ENCODE results near the gene HSD17B8. TPM values are rescaled to one million over a fixed set of nuclear protein-coding genes. Genes with fewer than 3 reads are reported as not detected.

The HSD17B8 gene
- total and polyA plus RNA-seq, 9 donors, result 7.8 to 15.1 (median 11.0) TPM

GRCh38 chr6:33164665-33165373 is 39.6 kb upstream of the HSD17B8 start:
- WGBS (ENCODE audit: insufficient coverage), result 48% methylated on average over 9 of the region's 14 CpGs

GRCh38 chr6:33165581-33166258 is 38.7 kb upstream of the HSD17B8 start:
- peaks cover 17% of the 10 kb centered on the region for H3K4me1 ChIP-seq (ENCODE audit: control insufficient read depth, insufficient read depth, low read length)

More at GRCh38 chr6:33164665-33165373, 39.6 kb upstream of the HSD17B8 start:
- no peak for DNase-seq
- H3K4me3 ChIP-seq (ENCODE audit: low read length), result no peak overlapping the region
- H3K27me3 ChIP-seq (ENCODE audit: control insufficient read depth, insufficient read depth, low read length), result peaks cover 3% of the 10 kb centered on the region
- peaks cover 5% of the 10 kb centered on the region for H3K36me3 ChIP-seq (ENCODE audit: control insufficient read depth, insufficient read depth, low read length)
- no peaks in the 10 kb centered on the region for H3K9me3 ChIP-seq (replicated peaks; ENCODE audit: control insufficient read depth, low read depth, low read length)
- peaks cover 20% of the 10 kb centered on the region for H3K4me1 ChIP-seq (ENCODE audit: control insufficient read depth, insufficient read depth, low read length)
- H3K27ac ChIP-seq (ENCODE audit: low read length), result no peak overlapping the region

GRCh38 chr6:33166363-33166762 is 38.1 kb upstream of the HSD17B8 start:
- H3K27ac ChIP-seq (ENCODE audit: low read length), result no peak overlapping the region
- no peak overlapping the region for H3K4me3 ChIP-seq (ENCODE audit: low read length)
- H3K9me3 ChIP-seq (replicated peaks; ENCODE audit: control insufficient read depth, low read depth, low read length), result no peaks in the 10 kb centered on the region
- DNase-seq, result no peak
- H3K4me1 ChIP-seq (ENCODE audit: control insufficient read depth, insufficient read depth, low read length), result peaks cover 13% of the 10 kb centered on the region
- H3K36me3 ChIP-seq (ENCODE audit: control insufficient read depth, insufficient read depth, low read length), result peaks cover 12% of the 10 kb centered on the region
- whole genome bisulfite sequencing (ENCODE audit: insufficient coverage), result 20% methylated on average over 1 of the region's 6 CpGs
- peaks cover 3% of the 10 kb centered on the region for H3K27me3 ChIP-seq (ENCODE audit: control insufficient read depth, insufficient read depth, low read length)

More at GRCh38 chr6:33165581-33166258, 38.7 kb upstream of the HSD17B8 start:
- Histone ChIP-seq H3K27me3 (ENCODE audit: control insufficient read depth, insufficient read depth, low read length) (peaks cover 3% of the 10 kb centered on the region), H3K4me3 (ENCODE audit: low read length) (no peak overlapping the region), H3K36me3 (ENCODE audit: control insufficient read depth, insufficient read depth, low read length) (peaks cover 8% of the 10 kb centered on the region), H3K27ac (ENCODE audit: low read length) (no peak overlapping the region), H3K9me3 (replicated peaks; ENCODE audit: control insufficient read depth, low read depth, low read length) (no peaks in the 10 kb centered on the region)
- no peak for DNase-seq
- 70% methylated on average over 12 of the region's 17 CpGs for WGBS (ENCODE audit: insufficient coverage)

- Histone ChIP-seq H3K9me3 (replicated peaks; ENCODE audit: control insufficient read depth, low read depth, low read length) (no peaks in the 10 kb centered on the region), H3K27ac (ENCODE audit: low read length) (no peak overlapping the region), H3K27me3 (ENCODE audit: control insufficient read depth, insufficient read depth, low read length) (peaks cover 3% of the 10 kb centered on the region), H3K36me3 (ENCODE audit: control insufficient read depth, insufficient read depth, low read length) (peaks cover 12% of the 10 kb centered on the region), H3K4me1 (ENCODE audit: control insufficient read depth, insufficient read depth, low read length) (peaks cover 10% of the 10 kb centered on the region), H3K4me3 (ENCODE audit: low read length) (no peak overlapping the region)
- DNase-seq, result no peak
- WGBS (ENCODE audit: insufficient coverage), result 72% methylated on average over 4 of the region's 7 CpGs
These were observed 37.6 kb upstream of the HSD17B8 start for GRCh38 chr6:33166811-33167210.

- Histone ChIP-seq H3K9me3 (replicated peaks; ENCODE audit: control insufficient read depth, low read depth, low read length) (no peaks in the 10 kb centered on the region), H3K4me1 (ENCODE audit: control insufficient read depth, insufficient read depth, low read length) (peaks cover 2% of the 10 kb centered on the region), H3K27ac (ENCODE audit: low read length) (no peak overlapping the region), H3K36me3 (ENCODE audit: control insufficient read depth, insufficient read depth, low read length) (peaks cover 12% of the 10 kb centered on the region), H3K27me3 (ENCODE audit: control insufficient read depth, insufficient read depth, low read length) (peaks cover 3% of the 10 kb centered on the region), H3K4me3 (ENCODE audit: low read length) (no peak overlapping the region)
- WGBS (ENCODE audit: insufficient coverage), result 86% methylated on average over 5 of the region's 19 CpGs
- no peak for DNase-seq
These were observed 36.8 kb upstream of the HSD17B8 start for GRCh38 chr6:33167374-33168283.

- no peak for DNase-seq
- 75% methylated on average over 3 of the region's 6 CpGs for WGBS (ENCODE audit: insufficient coverage)
These were observed 36.2 kb upstream of the HSD17B8 start for GRCh38 chr6:33168284-33168601.

GRCh38 chr6:33168639-33169038 is 35.8 kb upstream of the HSD17B8 start:
- H3K4me3 ChIP-seq (ENCODE audit: low read length), result no peak overlapping the region
- H3K9me3 ChIP-seq (replicated peaks; ENCODE audit: control insufficient read depth, low read depth, low read length), result no peaks in the 10 kb centered on the region
- no peak for DNase-seq
- H3K4me1 ChIP-seq (ENCODE audit: control insufficient read depth, insufficient read depth, low read length), result no peaks in the 10 kb centered on the region
- H3K27ac ChIP-seq (ENCODE audit: low read length), result no peak overlapping the region
- peaks cover 5% of the 10 kb centered on the region for H3K27me3 ChIP-seq (ENCODE audit: control insufficient read depth, insufficient read depth, low read length)
- WGBS (ENCODE audit: insufficient coverage), result 60% methylated on average over 5 of the region's 5 CpGs
- peaks cover 12% of the 10 kb centered on the region for H3K36me3 ChIP-seq (ENCODE audit: control insufficient read depth, insufficient read depth, low read length)

More at GRCh38 chr6:33168284-33168601, 36.2 kb upstream of the HSD17B8 start:
- Histone ChIP-seq H3K9me3 (replicated peaks; ENCODE audit: control insufficient read depth, low read depth, low read length) (no peaks in the 10 kb centered on the region), H3K27me3 (ENCODE audit: control insufficient read depth, insufficient read depth, low read length) (peaks cover 5% of the 10 kb centered on the region), H3K4me1 (ENCODE audit: control insufficient read depth, insufficient read depth, low read length) (no peaks in the 10 kb centered on the region), H3K27ac (ENCODE audit: low read length) (no peak overlapping the region), H3K4me3 (ENCODE audit: low read length) (no peak overlapping the region), H3K36me3 (ENCODE audit: control insufficient read depth, insufficient read depth, low read length) (peaks cover 12% of the 10 kb centered on the region)

- Histone ChIP-seq H3K9me3 (replicated peaks; ENCODE audit: control insufficient read depth, low read depth, low read length) (no peaks in the 10 kb centered on the region), H3K27me3 (ENCODE audit: control insufficient read depth, insufficient read depth, low read length) (peaks cover 5% of the 10 kb centered on the region), H3K36me3 (ENCODE audit: control insufficient read depth, insufficient read depth, low read length) (peaks cover 12% of the 10 kb centered on the region), H3K4me3 (ENCODE audit: low read length) (no peak overlapping the region), H3K4me1 (ENCODE audit: control insufficient read depth, insufficient read depth, low read length) (no peaks in the 10 kb centered on the region), H3K27ac (ENCODE audit: low read length) (no peak overlapping the region)
- no peak for DNase-seq
- WGBS (ENCODE audit: insufficient coverage), result 83% methylated on average over 2 of the region's 10 CpGs
These were observed 34.9 kb upstream of the HSD17B8 start for GRCh38 chr6:33169291-33170175.

GRCh38 chr6:33170176-33171015 is 34.1 kb upstream of the HSD17B8 start:
- Histone ChIP-seq H3K9me3 (replicated peaks; ENCODE audit: control insufficient read depth, low read depth, low read length) (no peaks in the 10 kb centered on the region), H3K4me1 (ENCODE audit: control insufficient read depth, insufficient read depth, low read length) (no peaks in the 10 kb centered on the region), H3K36me3 (ENCODE audit: control insufficient read depth, insufficient read depth, low read length) (peaks cover 12% of the 10 kb centered on the region), H3K4me3 (ENCODE audit: low read length) (no peak overlapping the region), H3K27me3 (ENCODE audit: control insufficient read depth, insufficient read depth, low read length) (peaks cover 5% of the 10 kb centered on the region), H3K27ac (ENCODE audit: low read length) (no peak overlapping the region)
- 64% methylated on average over 7 of the region's 9 CpGs for whole genome bisulfite sequencing (ENCODE audit: insufficient coverage)
- no peak for DNase-seq
